ENCODE measurements around the gene DHX34.

Gene DHX34

DNA sequence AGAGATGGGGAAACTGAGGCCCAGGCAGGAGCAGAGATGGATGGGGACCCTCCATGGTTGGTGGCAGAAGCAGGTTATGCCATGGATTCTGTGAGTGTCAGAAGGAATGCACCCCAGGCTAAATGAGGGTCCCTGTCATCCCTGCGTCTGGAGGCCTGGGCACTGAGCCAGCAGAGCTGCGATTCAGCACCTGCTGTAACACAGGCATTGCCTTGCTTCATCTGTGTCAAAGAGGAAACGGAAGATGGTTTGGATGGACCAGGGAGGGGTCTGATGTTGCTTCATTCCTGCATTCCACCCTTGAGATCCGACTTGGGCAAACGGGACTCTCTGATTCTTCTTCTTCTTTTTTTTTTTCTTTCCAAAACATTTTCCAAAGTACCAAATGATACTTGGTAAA lies 38.3 kb upstream of the DHX34 start:
- no peaks in the 10 kb centered on the region for H3K9me2 ChIP-seq (replicated peaks; ENCODE audit: insufficient read depth, low read length)
- no peaks in the 10 kb centered on the region for H3K4me1 ChIP-seq (ENCODE audit: low read length)
- no peak overlapping the region for H3K4me2 ChIP-seq (ENCODE audit: low read depth, low read length)
- no peak overlapping the region for H3K4me3 ChIP-seq (ENCODE audit: low read length)
- no peak overlapping the region for H3K27ac ChIP-seq (ENCODE audit: low read length)
- no peak overlapping the region for H3K9ac ChIP-seq (ENCODE audit: low read length)
- DNase-seq: no peak
- no peaks in the 10 kb centered on the region for H3K36me3 ChIP-seq (replicated peaks; ENCODE audit: insufficient read depth, low read length)
- TF ChIP-seq, protein P1, sequence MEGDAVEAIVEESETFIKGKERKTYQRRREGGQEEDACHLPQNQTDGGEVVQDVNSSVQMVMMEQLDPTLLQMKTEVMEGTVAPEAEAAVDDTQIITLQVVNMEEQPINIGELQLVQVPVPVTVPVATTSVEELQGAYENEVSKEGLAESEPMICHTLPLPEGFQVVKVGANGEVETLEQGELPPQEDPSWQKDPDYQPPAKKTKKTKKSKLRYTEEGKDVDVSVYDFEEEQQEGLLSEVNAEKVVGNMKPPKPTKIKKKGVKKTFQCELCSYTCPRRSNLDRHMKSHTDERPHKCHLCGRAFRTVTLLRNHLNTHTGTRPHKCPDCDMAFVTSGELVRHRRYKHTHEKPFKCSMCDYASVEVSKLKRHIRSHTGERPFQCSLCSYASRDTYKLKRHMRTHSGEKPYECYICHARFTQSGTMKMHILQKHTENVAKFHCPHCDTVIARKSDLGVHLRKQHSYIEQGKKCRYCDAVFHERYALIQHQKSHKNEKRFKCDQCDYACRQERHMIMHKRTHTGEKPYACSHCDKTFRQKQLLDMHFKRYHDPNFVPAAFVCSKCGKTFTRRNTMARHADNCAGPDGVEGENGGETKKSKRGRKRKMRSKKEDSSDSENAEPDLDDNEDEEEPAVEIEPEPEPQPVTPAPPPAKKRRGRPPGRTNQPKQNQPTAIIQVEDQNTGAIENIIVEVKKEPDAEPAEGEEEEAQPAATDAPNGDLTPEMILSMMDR (IDR thresholded peaks at IDR 0.05; ENCODE audit: low read length): no peak
- TF ChIP-seq EZH2phosphoT487 (IDR thresholded peaks at IDR 0.05; ENCODE audit: low read length) (no peak), EZH2 (optimal IDR thresholded peaks at IDR 0.05; ENCODE audit: low read depth, low read length) (no peak)
- H3K9me3 ChIP-seq (replicated peaks; ENCODE audit: insufficient read depth, low read length): no peaks in the 10 kb centered on the region
- peaks cover 83% of the 10 kb centered on the region for H3K27me3 ChIP-seq (replicated peaks; ENCODE audit: insufficient read depth, low read length)
- H3F3A ChIP-seq (ENCODE audit: insufficient read depth, low read length): no peaks in the 10 kb centered on the region
- H3K79me2 ChIP-seq (ENCODE audit: low read length): no peaks in the 10 kb centered on the region
- H4K20me1 ChIP-seq (ENCODE audit: insufficient read depth, low read length): no peaks in the 10 kb centered on the region
- no peak overlapping the region for H2AFZ ChIP-seq (ENCODE audit: low read length)

DNA sequence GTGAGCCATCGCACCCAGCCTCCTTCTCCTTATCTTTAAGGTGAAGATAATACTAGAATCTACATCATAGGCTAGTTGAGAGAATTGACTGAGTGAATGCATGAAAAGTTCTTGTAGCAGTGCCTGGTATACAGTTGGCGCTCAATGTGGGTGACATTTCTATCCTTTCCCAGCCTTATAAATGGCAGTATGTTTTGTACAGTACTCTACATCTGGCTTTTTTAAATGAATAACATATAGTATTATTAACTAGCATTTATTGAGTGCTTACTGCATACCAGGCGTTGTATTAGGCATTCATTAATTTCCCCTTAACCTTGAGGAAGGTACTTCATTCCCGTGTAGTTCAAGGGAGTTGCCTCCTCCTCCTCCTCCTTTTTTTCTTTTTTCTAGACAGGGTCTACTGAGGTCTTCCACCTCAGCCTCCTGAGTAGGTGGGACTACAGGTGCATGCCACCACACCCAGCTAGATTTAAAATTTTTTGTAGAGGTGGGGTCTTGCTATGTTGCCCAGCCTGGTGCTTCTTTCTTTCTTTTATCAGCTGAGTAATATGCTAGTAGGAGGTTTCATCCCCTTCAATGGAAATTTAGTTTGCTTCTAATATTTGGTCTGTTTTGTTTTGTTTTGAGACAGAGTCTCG lies 36.6 kb upstream of the DHX34 start:
- Histone ChIP-seq H3K36me3 (replicated peaks; ENCODE audit: insufficient read depth, low read length) (no peaks in the 10 kb centered on the region), H3K9ac (ENCODE audit: low read length) (no peak overlapping the region), H3K27me3 (replicated peaks; ENCODE audit: insufficient read depth, low read length) (peaks cover 79% of the 10 kb centered on the region), H4K20me1 (ENCODE audit: insufficient read depth, low read length) (no peaks in the 10 kb centered on the region), H3K79me2 (ENCODE audit: low read length) (no peaks in the 10 kb centered on the region), H3K4me1 (ENCODE audit: low read length) (no peaks in the 10 kb centered on the region), H3F3A (ENCODE audit: insufficient read depth, low read length) (no peaks in the 10 kb centered on the region), H3K9me2 (replicated peaks; ENCODE audit: insufficient read depth, low read length) (no peaks in the 10 kb centered on the region), H3K27ac (ENCODE audit: low read length) (no peak overlapping the region), H2AFZ (ENCODE audit: low read length) (no peak overlapping the region), H3K4me2 (ENCODE audit: low read depth, low read length) (no peak overlapping the region), H3K4me3 (ENCODE audit: low read length) (no peak overlapping the region), H3K9me3 (replicated peaks; ENCODE audit: insufficient read depth, low read length) (no peaks in the 10 kb centered on the region)
- TF ChIP-seq, protein P1 (IDR thresholded peaks at IDR 0.05; ENCODE audit: low read length): no peak
- TF ChIP-seq EZH2 (optimal IDR thresholded peaks at IDR 0.05; ENCODE audit: low read depth, low read length): no peak
- TF ChIP-seq EZH2phosphoT487 (IDR thresholded peaks at IDR 0.05; ENCODE audit: low read length): no peak
- DNase-seq: no peak

DNA sequence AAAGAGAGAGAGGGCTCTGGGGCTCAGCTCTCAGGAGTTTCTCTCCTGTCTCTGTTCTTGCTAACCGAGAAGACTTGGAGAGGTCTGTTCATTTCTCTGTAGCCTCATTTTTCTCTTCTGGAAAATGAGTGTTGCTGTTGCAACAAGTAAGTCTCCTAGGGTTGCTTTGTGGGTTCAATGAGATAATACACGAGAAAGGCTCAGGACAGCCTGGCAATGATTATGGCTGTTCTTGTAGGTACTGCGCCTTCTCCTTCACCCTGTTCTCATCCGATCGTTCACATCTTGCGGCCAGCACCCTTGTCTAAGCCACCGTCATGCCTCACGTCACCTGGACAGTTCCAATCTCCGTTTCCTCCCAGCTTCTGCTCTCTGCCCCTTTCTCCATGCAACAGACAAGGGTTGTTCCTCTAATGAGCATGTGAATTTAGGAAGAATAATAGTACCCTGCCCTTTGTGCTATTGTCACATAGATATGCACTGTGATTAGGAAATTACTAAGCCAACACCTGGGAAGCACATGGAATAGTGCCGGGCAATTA lies 35.3 kb upstream of the DHX34 start:
- H3K36me3 ChIP-seq (replicated peaks; ENCODE audit: insufficient read depth, low read length): no peaks in the 10 kb centered on the region
- no peak overlapping the region for H3K4me3 ChIP-seq (ENCODE audit: low read length)
- H2AFZ ChIP-seq (ENCODE audit: low read length): no peak overlapping the region
- H3K9me3 ChIP-seq (replicated peaks; ENCODE audit: insufficient read depth, low read length): no peaks in the 10 kb centered on the region
- no peak overlapping the region for H3K27ac ChIP-seq (ENCODE audit: low read length)
- H3F3A ChIP-seq (ENCODE audit: insufficient read depth, low read length): no peaks in the 10 kb centered on the region
- no peak overlapping the region for H3K9ac ChIP-seq (ENCODE audit: low read length)
- no peaks in the 10 kb centered on the region for H3K4me1 ChIP-seq (ENCODE audit: low read length)
- H3K27me3 ChIP-seq (replicated peaks; ENCODE audit: insufficient read depth, low read length): peaks cover 75% of the 10 kb centered on the region
- H3K9me2 ChIP-seq (replicated peaks; ENCODE audit: insufficient read depth, low read length): no peaks in the 10 kb centered on the region
- TF ChIP-seq EZH2phosphoT487 (IDR thresholded peaks at IDR 0.05; ENCODE audit: low read length) (no peak), EZH2 (optimal IDR thresholded peaks at IDR 0.05; ENCODE audit: low read depth, low read length) (no peak)
- TF ChIP-seq, protein P1 (IDR thresholded peaks at IDR 0.05; ENCODE audit: low read length): no peak
- no peaks in the 10 kb centered on the region for H4K20me1 ChIP-seq (ENCODE audit: insufficient read depth, low read length)
- no peaks in the 10 kb centered on the region for H3K79me2 ChIP-seq (ENCODE audit: low read length)
- no peak overlapping the region for H3K4me2 ChIP-seq (ENCODE audit: low read depth, low read length)
- DNase-seq: no peak

Data from MM.1S (cell line).